Endothelial cell of umbilical vein (primary cell): Measurements from ENCODE around the gene ATP2C2. TPM values are rescaled to one million over a fixed set of nuclear protein-coding genes. Genes with fewer than 3 reads are reported as not detected.

ENCODE experiments used
- BruUV-seq: library from RNA; stranded (reverse); fragments of 400-500 nt; replicated peaks from 2 replicates; lab custom pipeline; 2021; lab: Mats Ljungman, UMichigan
- CTCF ChIA-PET: fragments of 300-600, 350-600 bp; sonication (Branson Sonifier 250); formaldehyde crosslinking; loops from one replicate; lab custom pipeline; 2021; ENCODE audit warnings: antibody characterized with exemption, inconsistent platforms; lab: Charles Lee
- POLR2A ChIA-PET: fragments of 300-600, 350-600 bp; sonication (Branson Sonifier 250); formaldehyde crosslinking; loops from one replicate; lab custom pipeline; 2021; ENCODE audit warnings: antibody characterized with exemption, inconsistent platforms; lab: Charles Lee
- DNase-seq: peaks from one replicate; pipeline ENCODE4 v3.0.0-alpha.2; 2011; ENCODE audit warnings: low read depth, low spot score
- FAIRE-seq: peaks from 2 replicates; lab custom pipeline; 2011; peaks lifted over from hg19 to GRCh38; lab: Jason Lieb, UNC
- H2AFZ ChIP-seq: 2 replicates; pipeline ENCODE4 v1.6.0; 2012; ENCODE audit warnings: low read depth, low read length, control low read depth, inconsistent platforms
- H3K27ac ChIP-seq: 2 replicates; pipeline ENCODE4 v1.5.1; 2011; ENCODE audit warnings: low read depth, mild to moderate bottlenecking, control low read depth, low read length, moderate library complexity; ENCODE audit not compliant: insufficient read depth
- H3K27me3 ChIP-seq, 2 experiments: 2 replicates each; pipeline versions ENCODE4 v1.6.0 to v1.6.1; 2011; ENCODE audit warnings: low read length in 2 of 2, mixed read lengths in 1 of 2; ENCODE audit not compliant: control insufficient read depth in 2 of 2, insufficient read depth in 2 of 2
- H3K36me3 ChIP-seq, 2 experiments: 2 replicates in 1 of 2; 3 replicates in 1 of 2; pipeline ENCODE4 v1.5.1; 2011; ENCODE audit warnings: low read length in 2 of 2, mild to moderate bottlenecking in 1 of 2, moderate library complexity in 1 of 2; ENCODE audit not compliant: control insufficient read depth in 2 of 2, insufficient read depth in 2 of 2; ENCODE audit errors: extremely low read depth in 1 of 2
- H3K4me1 ChIP-seq: 3 replicates; pipeline ENCODE4 v1.5.1; 2011; ENCODE audit warnings: mild to moderate bottlenecking, low read length; ENCODE audit not compliant: control insufficient read depth, insufficient read depth; ENCODE audit errors: extremely low read depth
- H3K4me2 ChIP-seq: 2 replicates; pipeline ENCODE4 v1.6.1; 2011; ENCODE audit warnings: low read length, control low read depth, mixed read lengths; ENCODE audit not compliant: insufficient read depth
- H3K4me3 ChIP-seq, 3 experiments: fragments of 200-600 bp in 1 of 3; sonication (generic), shearing (Covaris generic) in 1 of 3; replicated peaks in 1 of 3; 2 replicates each; pipeline ENCODE4 v1.5.1; 2011 to 2016; ENCODE audit warnings: control low read depth in 3 of 3, low read length in 3 of 3, mild to moderate bottlenecking in 2 of 3, inconsistent platforms in 1 of 3, low read depth in 1 of 3, moderate library complexity in 1 of 3; ENCODE audit not compliant: insufficient read depth in 1 of 3
- H3K79me2 ChIP-seq: 2 replicates; pipeline ENCODE4 v1.6.0; 2012; ENCODE audit warnings: low read length, inconsistent platforms; ENCODE audit not compliant: control insufficient read depth, insufficient read depth
- H3K9ac ChIP-seq: replicated peaks from 2 replicates; pipeline ENCODE3; 2011; ENCODE audit warnings: low read length, control low read depth; ENCODE audit not compliant: insufficient read depth; ENCODE audit errors: extremely low read depth
- H3K9me1 ChIP-seq: replicated peaks from 3 replicates; pipeline ENCODE4 v1.6.0; 2011; ENCODE audit warnings: mild to moderate bottlenecking, low read length; ENCODE audit not compliant: control insufficient read depth, insufficient read depth; ENCODE audit errors: extremely low read depth
- H3K9me3 ChIP-seq: replicated peaks from 2 replicates; pipeline ENCODE4 v1.5.1; 2012; ENCODE audit warnings: low read length, inconsistent platforms; ENCODE audit not compliant: control insufficient read depth, insufficient read depth
- H4K20me1 ChIP-seq: replicated peaks from 2 replicates; pipeline ENCODE3; 2011; ENCODE audit warnings: mild to moderate bottlenecking, low read length; ENCODE audit not compliant: control insufficient read depth, insufficient read depth; ENCODE audit errors: extremely low read depth
- EZH2 ChIP-seq: IDR thresholded peaks from 2 replicates; pipeline ENCODE4 v1.6.1; 2012; ENCODE audit warnings: borderline replicate concordance, low read depth, mild to moderate bottlenecking, moderate library complexity, low read length, inconsistent platforms; ENCODE audit not compliant: severe bottlenecking
- FOS ChIP-seq: IDR thresholded peaks from 2 replicates; pipeline ENCODE4 v1.6.1; 2011; ENCODE audit warnings: mild to moderate bottlenecking, low read length, moderate library complexity, borderline replicate concordance; ENCODE audit not compliant: insufficient read depth
- GATA2 ChIP-seq: IDR thresholded peaks from 2 replicates; pipeline ENCODE4 v1.7.0; 2011; ENCODE audit warnings: low read depth, mild to moderate bottlenecking, moderate library complexity, mixed read lengths, low read length; ENCODE audit not compliant: insufficient read length, insufficient read depth
- JUN ChIP-seq: IDR thresholded peaks from 2 replicates; pipeline ENCODE4 v1.6.1; 2011; ENCODE audit warnings: borderline replicate concordance, low read depth; ENCODE audit not compliant: insufficient read length, insufficient read depth
- MYC ChIP-seq: IDR thresholded peaks from one replicate; pipeline ENCODE4 v1.6.1; 2011; ENCODE audit warnings: mild to moderate bottlenecking, low read depth, low read length
- POLR2A ChIP-seq: IDR thresholded peaks from 2 replicates; pipeline ENCODE4 v1.6.1; 2012; ENCODE audit warnings: low read depth, mild to moderate bottlenecking, control low read depth, low read length
- POLR2AphosphoS5 ChIP-seq: IDR thresholded peaks from 2 replicates; pipeline ENCODE4 v1.6.1; 2012; ENCODE audit warnings: low read depth, mild to moderate bottlenecking, control low read depth, low read length, moderate library complexity; ENCODE audit not compliant: insufficient read depth
- dilution Hi-C: fragments of 300-500 bp; cut with MboI; formaldehyde crosslinking; loops from one replicate; pipeline ENCODE4 v1.15.0; 2019; ENCODE audit warnings: low sequenced_read_pairs; ENCODE audit not compliant: extremely low pct_ligation_motif_present
- intact Hi-C: fragments of 100-400 bp; cut with micrococcal nuclease; formaldehyde crosslinking; loops from one replicate; pipeline ENCODE4 v1.10.0; 2022
- polyA plus RNA-seq, 4 experiments: library from polyadenylated mRNA; depleted of rRNA in 3 of 4; stranded (reverse) in 3 of 4; unstranded in 1 of 4; fragments of >200 nt; gene quantifications; 2 replicates each; pipeline versions ENCODE4 v1.2.1 to v1.2.3, GENCODE V29; 2011 to 2012; ENCODE audit warnings: missing spikeins in 1 of 4
- total RNA-seq: library from RNA; stranded (reverse); gene quantifications from 2 replicates; pipeline ENCODE4 v1.2.3, GENCODE V29; 2021
- TF ChIP-seq, protein P1 (sequence below), 2 donors: IDR thresholded peaks; 1 replicate in 1 of 2; 2 replicates in 1 of 2; pipeline ENCODE4 v1.5.1; 2011; ENCODE audit warnings: low read length in 2 of 2, mild to moderate bottlenecking in 2 of 2, moderate library complexity in 2 of 2, control low read depth in 1 of 2, inconsistent platforms in 1 of 2, low read depth in 1 of 2; ENCODE audit not compliant: insufficient read depth in 1 of 2; ENCODE audit errors: extremely low read depth in 1 of 2

ATP2C2 gene
- total and polyA plus RNA-seq, 2 donors (not counting 3 experiments of a cell fraction or from before 2014, with no cell fraction given), result not detected

DNA sequence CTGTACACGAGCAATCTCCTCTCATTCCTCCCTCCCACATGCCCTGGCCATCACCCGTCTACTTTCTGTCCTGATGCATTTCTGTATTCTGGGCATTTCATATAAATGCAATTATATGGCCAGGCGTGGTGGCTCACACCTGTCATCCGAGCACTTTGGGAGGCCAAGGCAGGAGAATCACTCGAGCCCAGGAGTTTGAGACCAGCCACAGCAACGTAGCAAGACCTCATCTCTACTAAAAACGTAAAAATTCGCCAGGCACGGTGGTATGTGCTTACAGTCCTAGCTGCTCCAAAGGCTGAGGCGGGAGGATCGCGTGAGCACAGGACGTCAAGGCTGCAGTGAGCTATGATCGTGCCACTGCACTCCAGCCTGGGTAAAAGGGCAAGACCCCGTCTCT lies 131.3 kb downstream of the ATP2C2 start:
- H2AFZ ChIP-seq, result no peak overlapping the region
- no peak for DNase-seq
- BruUV-seq, result no TSS peak
- no peak overlapping the region for H3K27ac ChIP-seq
- no peak overlapping the region for H3K4me3 ChIP-seq
- H3K4me2 ChIP-seq, result no peak overlapping the region
- ChIA-PET CTCF (no interaction called here), POLR2A (no interaction called here)
- no peak overlapping the region for H3K9ac ChIP-seq
- H3K9me3 ChIP-seq, result no peaks in the 10 kb centered on the region
- H3K79me2 ChIP-seq, result peaks cover 4% of the 10 kb centered on the region
- intact Hi-C loops, result no loop called here
- H3K4me1 ChIP-seq, result peaks cover 5% of the 10 kb centered on the region
- FAIRE-seq, result no peak
- H4K20me1 ChIP-seq, result no peaks in the 10 kb centered on the region
- TF ChIP-seq FOS, result no peak
- TF ChIP-seq, protein P1, sequence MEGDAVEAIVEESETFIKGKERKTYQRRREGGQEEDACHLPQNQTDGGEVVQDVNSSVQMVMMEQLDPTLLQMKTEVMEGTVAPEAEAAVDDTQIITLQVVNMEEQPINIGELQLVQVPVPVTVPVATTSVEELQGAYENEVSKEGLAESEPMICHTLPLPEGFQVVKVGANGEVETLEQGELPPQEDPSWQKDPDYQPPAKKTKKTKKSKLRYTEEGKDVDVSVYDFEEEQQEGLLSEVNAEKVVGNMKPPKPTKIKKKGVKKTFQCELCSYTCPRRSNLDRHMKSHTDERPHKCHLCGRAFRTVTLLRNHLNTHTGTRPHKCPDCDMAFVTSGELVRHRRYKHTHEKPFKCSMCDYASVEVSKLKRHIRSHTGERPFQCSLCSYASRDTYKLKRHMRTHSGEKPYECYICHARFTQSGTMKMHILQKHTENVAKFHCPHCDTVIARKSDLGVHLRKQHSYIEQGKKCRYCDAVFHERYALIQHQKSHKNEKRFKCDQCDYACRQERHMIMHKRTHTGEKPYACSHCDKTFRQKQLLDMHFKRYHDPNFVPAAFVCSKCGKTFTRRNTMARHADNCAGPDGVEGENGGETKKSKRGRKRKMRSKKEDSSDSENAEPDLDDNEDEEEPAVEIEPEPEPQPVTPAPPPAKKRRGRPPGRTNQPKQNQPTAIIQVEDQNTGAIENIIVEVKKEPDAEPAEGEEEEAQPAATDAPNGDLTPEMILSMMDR (IDR thresholded peaks at IDR 0.05; ENCODE audit: extremely low read depth in 1 of 2, insufficient read depth in 1 of 2, low read depth in 1 of 2, low read length in 2 of 2), result no peak
- TF ChIP-seq POLR2A, result no peak
- no peak for TF ChIP-seq POLR2AphosphoS5
- TF ChIP-seq JUN, result no peak
- TF ChIP-seq EZH2, result no peak
- no peak for TF ChIP-seq MYC
- TF ChIP-seq GATA2, result no peak
- no peaks in the 10 kb centered on the region for H3K27me3 ChIP-seq
- peaks cover 5 to 13% of the 10 kb centered on the region in 2 experiments for H3K36me3 ChIP-seq
- H3K9me1 ChIP-seq, result no peaks in the 10 kb centered on the region
- dilution Hi-C loops, result loop anchor here (25.0 kb wide), 1 partner anchor 113 kb away; the partner anchor contains the start of gene COTL1
